Measurements from ENCODE around the gene CCNG2.

- TF ChIP-seq CTCF (IDR thresholded peaks at IDR 0.05; ENCODE audit: low read length) (no peak), EZH2 (optimal IDR thresholded peaks at IDR 0.05; ENCODE audit: low read depth, low read length) (no peak), EZH2phosphoT487 (IDR thresholded peaks at IDR 0.05; ENCODE audit: low read length) (no peak)
These were observed 10.6 kb upstream of the CCNG2 start for GRCh38 chr4:77146186-77147078.
